Activated CD4-positive, alpha-beta T cell treated with anti-CD3 and anti-CD28 coated beads, Interleukin-2, amount 10 ng/mL, durations not matched to agents 7 days and 5 days (primary cell): Measurements from ENCODE around the gene TTLL11. TPM values are rescaled to one million over a fixed set of nuclear protein-coding genes. Genes with fewer than 3 reads are reported as not detected.

Experiments used
- CTCF ChIA-PET: fragments of 350-600 bp; sonication (Branson Sonifier 250); formaldehyde crosslinking; loops from one replicate; lab custom pipeline; 2021; ENCODE audit warnings: antibody characterized with exemption; lab: Charles Lee
- POLR2A ChIA-PET: fragments of 350-600 bp; sonication (Branson Sonifier 250); formaldehyde crosslinking; loops from one replicate; lab custom pipeline; 2021; ENCODE audit warnings: antibody characterized with exemption; lab: Charles Lee
- DNase-seq: peaks from one replicate; pipeline ENCODE4 v3.0.0-alpha.2; 2020
- H3K27ac Mint-ChIP-seq: one replicate; pipeline ENCODE4 v1.8.0; 2021; ENCODE audit warnings: mild to moderate bottlenecking, moderate library complexity, mixed read lengths
- H3K27me3 Mint-ChIP-seq: one replicate; pipeline ENCODE4 v1.8.0; 2021; ENCODE audit warnings: mixed read lengths
- H3K36me3 Mint-ChIP-seq: one replicate; pipeline ENCODE4 v1.8.0; 2021; ENCODE audit warnings: low read depth, mixed read lengths
- H3K4me1 Mint-ChIP-seq: one replicate; pipeline ENCODE4 v1.8.0; 2021; ENCODE audit warnings: mixed read lengths
- H3K4me3 Mint-ChIP-seq: one replicate; pipeline ENCODE4 v1.8.0; 2021; ENCODE audit warnings: mild to moderate bottlenecking, moderate library complexity, mixed read lengths
- H3K9me3 Mint-ChIP-seq: one replicate; pipeline ENCODE4 v1.8.0; 2021; ENCODE audit warnings: mixed read lengths
- total RNA-seq, 2 experiments: library from RNA; stranded (reverse); gene quantifications; one replicate each; pipeline ENCODE4 v1.2.3, GENCODE V29; 2021

Gene TTLL11
- total RNA-seq, 2 experiments from 2014 or later, result 2.6 to 3.1 TPM

GRCh38 chr9:122112238-122112637, 19.1 kb upstream of the TTLL11 start:
- POLR2A ChIA-PET, result interaction anchor here (0.6 kb wide), 1 partner anchor 239 kb away, joined by 4 read pairs; no protein-coding TSS in a partner anchor
- CTCF ChIA-PET, result interaction anchor here (1.9 kb wide), 1 partner anchor 13 kb away, joined by 5 read pairs; no protein-coding TSS in a partner anchor
- no peaks in the 10 kb centered on the region for H3K27me3 Mint-ChIP-seq
- no peaks in the 10 kb centered on the region for H3K4me1 Mint-ChIP-seq
- H3K36me3 Mint-ChIP-seq, result no peaks in the 10 kb centered on the region
- H3K9me3 Mint-ChIP-seq, result no peaks in the 10 kb centered on the region
- no peak for DNase-seq
- no peak overlapping the region for H3K4me3 Mint-ChIP-seq
- H3K27ac Mint-ChIP-seq, result no peak overlapping the region

DNA sequence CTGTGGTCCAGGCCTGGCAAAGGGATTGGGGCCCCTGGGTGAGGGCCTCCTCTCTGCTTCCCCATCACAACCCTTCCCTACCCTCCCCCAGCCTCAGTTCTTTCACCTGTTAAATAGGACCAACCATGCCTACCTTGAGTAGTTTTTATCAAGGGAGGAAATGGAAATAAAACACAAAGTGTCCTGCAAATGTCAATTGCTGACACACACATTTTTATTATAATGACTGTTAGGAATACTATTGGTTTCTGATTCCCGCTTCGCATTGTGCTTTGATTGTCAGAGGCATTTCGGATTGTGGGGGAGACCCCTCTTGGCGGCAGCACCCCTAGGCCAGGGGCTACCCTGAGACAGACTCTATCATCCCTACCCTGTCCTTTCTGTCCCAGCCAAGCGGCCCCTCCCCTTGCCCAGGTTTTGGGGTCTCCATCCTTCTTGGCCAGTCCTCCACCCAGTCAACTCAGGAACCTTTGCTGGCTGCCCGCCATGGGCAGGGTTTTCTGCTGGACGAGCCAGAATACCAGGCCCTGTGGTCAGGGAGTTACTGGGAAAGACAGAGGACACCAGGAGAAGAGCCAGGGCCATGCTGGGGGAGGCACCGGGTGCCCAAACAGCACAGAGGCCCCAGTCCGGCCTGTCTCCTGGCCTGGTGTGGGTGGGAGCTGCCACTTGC, 18.4 kb upstream of the TTLL11 start:
- ChIA-PET CTCF (interaction anchor here (0.6 to 1.9 kb wide), 3 partner anchors 13 to 370 kb away, joined by 3 to 5 read pairs (median 4); no protein-coding TSS in a partner anchor), POLR2A (no interaction called here)
- Mint-ChIP-seq H3K4me3 (no peak overlapping the region), H3K27ac (no peak overlapping the region), H3K4me1 (no peaks in the 10 kb centered on the region), H3K27me3 (no peaks in the 10 kb centered on the region), H3K9me3 (no peaks in the 10 kb centered on the region), H3K36me3 (no peaks in the 10 kb centered on the region)
- no peak for DNase-seq

DNA sequence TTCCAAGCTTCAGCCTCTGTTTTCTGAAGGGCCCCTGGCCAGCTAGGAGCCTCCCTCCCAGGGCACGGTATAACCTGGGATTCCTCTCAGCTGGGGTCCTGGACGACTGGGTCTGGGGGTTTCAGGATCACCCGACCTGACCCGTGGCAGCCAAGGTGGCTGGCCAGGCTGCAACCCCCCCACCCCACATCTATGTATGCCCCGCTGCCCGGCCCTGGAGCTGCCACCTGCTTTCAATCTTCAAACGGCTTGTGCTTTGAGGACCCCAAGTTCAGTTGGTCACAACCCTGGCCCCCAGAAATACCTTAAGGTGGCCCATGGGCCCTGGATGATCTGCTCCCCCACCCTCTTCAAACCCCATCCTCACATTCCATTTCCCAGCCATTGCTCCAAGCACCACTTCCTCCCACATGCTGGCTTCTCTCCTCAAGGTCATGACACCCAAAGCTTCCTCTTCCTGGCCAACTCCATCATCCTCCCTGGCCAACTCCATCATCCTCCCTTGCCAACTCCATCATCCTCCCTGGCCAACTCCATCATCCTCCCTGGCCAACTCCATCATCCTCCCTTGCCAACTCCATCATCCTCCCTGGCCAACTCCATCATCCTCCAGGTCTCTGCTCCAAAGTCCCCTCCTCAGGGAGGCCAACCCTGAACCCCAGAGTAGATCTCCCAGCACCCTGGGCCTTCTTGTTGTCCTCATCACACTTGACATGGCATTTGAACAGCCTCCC, 17.2 kb upstream of the TTLL11 start:
- H3K27me3 Mint-ChIP-seq, result no peaks in the 10 kb centered on the region
- H3K9me3 Mint-ChIP-seq, result no peaks in the 10 kb centered on the region
- H3K4me1 Mint-ChIP-seq, result no peaks in the 10 kb centered on the region
- H3K4me3 Mint-ChIP-seq, result no peak overlapping the region
- CTCF ChIA-PET, result interaction anchor here (1.9 kb wide), 1 partner anchor 11 kb away, joined by 5 read pairs; no protein-coding TSS in a partner anchor
- POLR2A ChIA-PET, result no interaction called here
- DNase-seq, result no peak
- no peak overlapping the region for H3K27ac Mint-ChIP-seq
- no peaks in the 10 kb centered on the region for H3K36me3 Mint-ChIP-seq

- Mint-ChIP-seq H3K27ac (no peak overlapping the region), H3K4me3 (no peak overlapping the region), H3K9me3 (peaks cover 2% of the 10 kb centered on the region), H3K4me1 (no peaks in the 10 kb centered on the region), H3K36me3 (no peaks in the 10 kb centered on the region), H3K27me3 (no peaks in the 10 kb centered on the region)
- DNase-seq, result no peak
- ChIA-PET CTCF (interaction anchor here (2.0 kb wide), 1 partner anchor 10 kb away, joined by 5 read pairs; no protein-coding TSS in a partner anchor), POLR2A (no interaction called here)
Observed at GRCh38 chr9:122109035-122109813, 16.1 kb upstream of the TTLL11 start.

- ChIA-PET CTCF (interaction anchor here (0.6 to 2.0 kb wide), 5 partner anchors 8 to 418 kb away, joined by 3 to 5 read pairs (median 3); no protein-coding TSS in a partner anchor), POLR2A (no interaction called here)
- Mint-ChIP-seq H3K27ac (no peak overlapping the region), H3K4me1 (no peaks in the 10 kb centered on the region), H3K4me3 (no peak overlapping the region), H3K27me3 (no peaks in the 10 kb centered on the region), H3K9me3 (peaks cover 9% of the 10 kb centered on the region), H3K36me3 (no peaks in the 10 kb centered on the region)
- no peak for DNase-seq
Observed at GRCh38 chr9:122107291-122107805, 14.2 kb upstream of the TTLL11 start.

DNA sequence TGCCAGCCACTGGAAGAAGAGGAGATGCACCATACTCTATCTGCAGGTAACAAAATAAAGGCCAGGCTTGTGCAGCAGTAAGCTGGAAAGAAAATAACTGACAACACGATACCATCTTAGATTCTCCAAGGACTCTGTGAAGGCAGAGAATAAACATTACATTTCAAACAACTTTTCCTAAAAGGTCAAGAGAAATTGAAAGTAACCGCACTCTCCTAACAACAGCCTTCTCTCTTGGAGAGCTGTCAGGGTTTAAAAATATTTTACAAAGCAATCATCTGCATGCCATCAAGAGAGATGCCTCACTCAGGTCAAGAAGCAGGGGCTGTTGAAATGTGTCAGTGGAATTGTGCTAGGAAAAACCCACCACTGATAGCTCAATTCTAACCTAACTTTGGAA, 13.5 kb upstream of the TTLL11 start:
- Mint-ChIP-seq H3K4me3 (no peak overlapping the region), H3K4me1 (no peaks in the 10 kb centered on the region), H3K27ac (no peak overlapping the region), H3K36me3 (no peaks in the 10 kb centered on the region), H3K9me3 (peaks cover 9% of the 10 kb centered on the region), H3K27me3 (no peaks in the 10 kb centered on the region)
- POLR2A ChIA-PET, result no interaction called here
- CTCF ChIA-PET, result interaction anchor here (1.0 kb wide), 1 partner anchor 17 kb away, joined by 3 read pairs; no protein-coding TSS in a partner anchor
- DNase-seq, result no peak

DNA sequence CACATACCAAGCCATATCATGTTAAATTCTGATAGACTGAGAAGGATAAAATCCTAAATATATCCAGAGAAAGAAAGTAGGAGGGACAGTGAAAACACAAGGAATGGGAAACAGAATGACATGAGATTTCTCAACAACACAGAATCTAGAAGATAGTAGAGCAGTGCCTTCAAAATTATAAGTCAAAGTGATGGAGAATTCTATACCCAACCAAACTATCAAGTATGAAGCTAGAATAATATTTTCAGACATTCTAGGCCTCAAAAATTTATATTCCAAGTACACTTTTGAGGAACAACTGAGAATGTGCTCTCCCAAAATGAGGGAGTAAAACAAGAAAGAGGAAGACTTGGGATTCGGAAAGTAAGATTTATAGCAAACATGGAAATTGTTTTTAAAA, 10.9 kb upstream of the TTLL11 start:
- Mint-ChIP-seq H3K9me3 (peaks cover 9% of the 10 kb centered on the region), H3K36me3 (no peaks in the 10 kb centered on the region), H3K4me1 (peaks cover 2% of the 10 kb centered on the region), H3K4me3 (no peak overlapping the region), H3K27me3 (peaks cover 2% of the 10 kb centered on the region), H3K27ac (no peak overlapping the region)
- POLR2A ChIA-PET, result no interaction called here
- no peak for DNase-seq
- CTCF ChIA-PET, result no interaction called here

DNA sequence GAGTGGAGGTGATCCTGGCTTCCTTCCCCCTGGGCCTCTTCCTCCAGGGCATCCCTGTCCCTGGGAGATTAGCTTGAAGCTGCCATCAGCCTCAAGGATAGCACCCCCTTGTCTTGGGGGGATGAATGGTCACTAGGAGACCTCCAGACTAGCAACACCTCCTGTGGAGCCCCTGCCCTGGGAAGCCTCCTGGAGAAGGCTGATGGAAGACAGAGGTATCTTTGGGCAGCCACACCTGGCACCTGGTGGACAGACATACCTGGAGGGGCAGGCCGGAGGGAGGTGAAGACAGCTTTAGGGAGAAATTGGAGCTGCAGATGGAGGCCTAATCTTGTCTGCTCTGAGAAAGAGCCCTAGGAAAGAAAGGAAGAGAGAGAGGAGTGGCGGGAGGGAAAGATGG, 9.0 kb upstream of the TTLL11 start:
- Mint-ChIP-seq H3K9me3 (peaks cover 9% of the 10 kb centered on the region), H3K27me3 (peaks cover 2% of the 10 kb centered on the region), H3K36me3 (no peaks in the 10 kb centered on the region), H3K27ac (no peak overlapping the region), H3K4me1 (peaks cover 2% of the 10 kb centered on the region), H3K4me3 (no peak overlapping the region)
- ChIA-PET CTCF (interaction anchor here (1.2 to 1.6 kb wide), 2 partner anchors 19 to 248 kb away, joined by 3 to 4 read pairs; no protein-coding TSS in a partner anchor), POLR2A (no interaction called here)
- DNase-seq, result no peak

DNA sequence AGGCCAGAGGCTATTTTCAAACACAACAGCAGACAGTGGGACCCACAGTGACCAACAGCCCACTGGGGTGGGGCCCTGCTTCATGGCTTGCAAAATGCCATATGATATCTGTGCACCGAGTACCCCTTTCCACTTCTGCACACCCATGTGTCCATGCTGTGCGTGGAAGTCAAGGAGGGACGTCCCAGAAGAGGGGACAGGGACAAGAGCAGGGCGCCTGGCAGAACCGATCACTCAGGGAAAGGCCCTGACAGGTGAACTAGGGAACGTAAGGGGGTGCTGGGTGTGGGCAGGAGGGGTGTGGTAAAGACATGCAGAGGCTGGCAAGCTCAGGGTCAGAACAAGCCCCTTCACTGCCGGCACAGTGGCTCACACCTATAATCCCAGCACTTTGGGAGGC, 7.6 kb upstream of the TTLL11 start:
- H3K27me3 Mint-ChIP-seq, result peaks cover 14% of the 10 kb centered on the region
- ChIA-PET POLR2A (no interaction called here), CTCF (no interaction called here)
- H3K27ac Mint-ChIP-seq, result no peak overlapping the region
- no peak for DNase-seq
- no peaks in the 10 kb centered on the region for H3K36me3 Mint-ChIP-seq
- H3K4me3 Mint-ChIP-seq, result no peak overlapping the region
- H3K9me3 Mint-ChIP-seq, result peaks cover 9% of the 10 kb centered on the region
- peaks cover 2% of the 10 kb centered on the region for H3K4me1 Mint-ChIP-seq

- CTCF ChIA-PET, result interaction anchor here (0.8 to 3.4 kb wide), 12 partner anchors 9 to 251 kb away, joined by 3 to 40 read pairs (median 4); no protein-coding TSS in a partner anchor
- Mint-ChIP-seq H3K27ac (no peak overlapping the region), H3K27me3 (peaks cover 19% of the 10 kb centered on the region), H3K9me3 (peaks cover 9% of the 10 kb centered on the region), H3K4me1 (peaks cover 14% of the 10 kb centered on the region), H3K36me3 (no peaks in the 10 kb centered on the region), H3K4me3 (no peak overlapping the region)
- POLR2A ChIA-PET, result no interaction called here
- peak; percentile 85 for DNase-seq
Observed at GRCh38 chr9:122099271-122099869, 6.3 kb upstream of the TTLL11 start.

GRCh38 chr9:122097679-122098315, 4.7 kb upstream of the TTLL11 start:
- CTCF ChIA-PET, result interaction anchor here (2.8 to 3.4 kb wide), 2 partner anchors 25 to 253 kb away, joined by 16 to 40 read pairs; no protein-coding TSS in a partner anchor
- POLR2A ChIA-PET, result no interaction called here
- Mint-ChIP-seq H3K27ac (no peak overlapping the region), H3K9me3 (no peaks in the 10 kb centered on the region), H3K36me3 (no peaks in the 10 kb centered on the region), H3K4me3 (no peak overlapping the region), H3K4me1 (peaks cover 21% of the 10 kb centered on the region), H3K27me3 (peaks cover 19% of the 10 kb centered on the region)
- no peak for DNase-seq
